GM21786 (cell line): ENCODE measurements around the gene OTOGL.
"Not testable (repeated sequence)": the region's sequence is repeated elsewhere in the genome, so short reads cannot be mapped to it uniquely, and the experiment has no call there.

Experiments
- ATAC-seq: cut with Tn5 transposase; IDR thresholded peaks from one replicate; pipeline ENCODE4 v1.9.1; 2021; ENCODE audit not compliant: unreplicated experiment

The OTOGL gene

DNA sequence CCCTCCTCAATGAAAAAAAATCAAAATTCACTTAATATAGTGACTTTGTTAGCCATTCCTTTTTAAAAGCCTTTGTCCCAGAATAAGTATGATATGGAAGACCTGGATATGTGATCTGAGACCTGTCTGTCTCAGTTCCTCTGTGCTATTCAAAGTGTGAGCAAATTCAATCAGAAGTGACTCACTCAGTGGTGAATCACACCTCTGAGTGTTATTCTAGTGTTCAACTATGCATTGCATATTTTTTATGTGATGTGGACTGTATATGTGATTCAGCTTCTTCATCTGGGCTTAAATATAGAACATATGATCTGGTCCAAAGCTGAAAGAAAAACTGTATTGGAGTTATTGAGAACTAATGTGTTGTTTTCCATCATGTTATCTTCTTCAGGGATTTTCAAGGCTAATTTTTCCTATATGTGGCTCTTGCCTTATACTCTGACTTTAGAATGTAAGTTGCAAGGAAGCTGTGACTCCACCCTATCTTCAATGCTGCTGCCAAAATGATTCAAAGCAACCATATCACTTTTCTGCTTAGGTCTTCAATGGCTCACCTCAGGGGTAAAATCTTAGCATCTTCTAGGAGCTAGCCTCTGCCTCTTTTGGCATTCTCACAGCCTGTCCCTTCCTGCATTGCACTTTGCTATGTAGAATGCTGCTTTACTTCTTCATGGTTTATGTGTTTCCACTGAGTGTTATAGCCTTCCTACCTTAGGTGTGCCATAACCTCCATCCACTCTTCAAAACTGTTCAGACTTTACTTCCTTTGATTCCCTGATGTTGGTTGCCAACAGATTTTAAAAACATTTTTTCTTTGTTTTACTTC is 169.8 kb downstream of the OTOGL start:
- ATAC-seq = no peak

DNA sequence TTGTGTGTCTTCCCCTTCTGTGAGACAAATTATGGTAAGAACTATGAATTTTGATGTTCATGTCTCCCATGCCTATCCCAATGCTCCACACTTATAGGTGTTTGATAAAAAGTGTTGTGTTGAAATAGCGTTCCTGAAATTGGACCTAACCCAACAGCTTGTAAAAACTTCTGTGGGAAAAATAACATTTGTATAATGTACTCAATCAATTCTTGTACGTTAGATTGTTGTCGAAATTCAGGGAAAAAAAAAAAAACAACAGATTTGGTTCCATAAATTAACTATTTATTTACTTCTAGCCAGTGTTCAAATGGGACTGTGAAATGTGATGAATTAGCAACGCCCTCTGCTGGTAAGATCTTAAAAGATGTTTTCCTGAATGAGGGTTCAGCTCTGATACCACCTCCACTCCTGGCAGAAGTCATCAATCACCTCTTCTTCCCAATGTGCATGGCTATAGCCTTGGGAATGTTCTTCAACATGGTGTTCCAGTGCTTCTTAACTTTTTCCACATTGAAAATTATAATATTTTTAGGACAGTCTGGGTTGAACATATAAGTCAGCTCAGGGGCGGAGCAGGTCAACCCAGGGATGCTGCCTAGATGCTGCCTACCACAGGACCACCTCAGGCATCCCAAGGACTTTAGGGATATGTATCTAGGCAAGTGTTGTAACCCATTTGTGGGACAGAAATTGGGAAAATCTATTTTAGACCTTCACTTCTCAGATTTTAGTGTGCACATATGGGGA is 170.6 kb downstream of the OTOGL start:
- ATAC-seq = no peak

DNA sequence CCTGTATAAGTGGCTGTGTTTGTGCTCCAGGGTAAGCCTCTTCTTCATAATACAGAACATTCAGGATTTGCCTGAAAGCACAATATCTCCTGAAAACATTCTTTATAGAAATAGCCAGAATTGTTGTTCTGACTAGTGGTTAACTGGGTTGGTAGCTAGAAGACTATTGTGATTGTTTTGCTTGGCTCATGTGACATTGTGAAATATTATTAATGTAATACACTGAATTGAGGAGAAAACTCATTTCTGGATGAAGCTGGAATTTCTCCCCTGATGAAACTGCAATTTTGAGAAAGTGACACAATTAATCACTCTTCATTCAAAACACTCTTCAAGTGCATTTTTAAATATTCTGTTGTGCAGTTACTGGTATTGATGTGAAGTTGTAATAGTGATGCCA is 172.4 kb downstream of the OTOGL start:
- no peak for ATAC-seq

DNA sequence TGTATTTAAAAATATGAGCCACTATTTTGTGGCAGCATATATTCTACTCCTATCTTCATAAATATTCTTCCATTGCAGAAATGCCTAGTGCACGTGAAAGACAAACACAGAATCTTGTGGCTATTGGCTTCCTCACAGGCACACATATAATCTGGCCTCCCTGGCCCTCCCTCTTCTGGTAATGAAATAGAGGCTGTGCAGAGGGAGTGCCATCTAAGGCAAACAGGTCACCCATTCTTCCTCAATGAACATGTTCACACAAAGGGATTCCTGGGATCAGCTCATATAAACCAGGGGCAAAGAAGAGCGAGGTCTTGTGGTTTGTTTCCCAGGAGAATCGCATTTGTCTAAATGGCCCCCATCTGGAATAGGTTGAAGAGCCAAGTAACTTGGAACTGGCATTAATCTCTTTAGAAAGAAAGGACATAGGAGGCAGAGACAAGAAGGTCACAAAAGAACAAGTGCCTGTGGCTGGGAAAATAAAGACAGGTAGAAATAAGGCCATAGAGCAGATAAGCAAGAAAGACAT is 173.1 kb downstream of the OTOGL start:
- ATAC-seq = no peak

DNA sequence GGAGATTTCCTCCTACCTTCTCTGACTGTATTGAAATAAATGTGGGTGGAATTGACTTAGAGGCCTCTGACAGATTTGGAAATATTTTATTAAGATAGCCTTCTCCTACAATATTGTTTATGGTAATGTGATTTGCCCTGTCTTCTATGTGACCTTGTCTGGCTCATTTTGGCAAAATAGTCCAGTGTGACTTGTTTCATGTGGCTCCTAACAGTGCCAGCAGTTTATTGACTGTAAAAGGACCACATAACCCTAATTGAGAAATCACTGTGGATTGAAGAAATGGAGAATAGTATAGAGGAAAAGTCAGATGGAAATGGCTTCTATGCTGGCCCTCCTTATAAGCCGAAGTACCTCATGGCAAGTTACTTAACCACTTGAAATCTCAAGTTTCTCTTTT is 173.8 kb downstream of the OTOGL start:
- no peak for ATAC-seq

DNA sequence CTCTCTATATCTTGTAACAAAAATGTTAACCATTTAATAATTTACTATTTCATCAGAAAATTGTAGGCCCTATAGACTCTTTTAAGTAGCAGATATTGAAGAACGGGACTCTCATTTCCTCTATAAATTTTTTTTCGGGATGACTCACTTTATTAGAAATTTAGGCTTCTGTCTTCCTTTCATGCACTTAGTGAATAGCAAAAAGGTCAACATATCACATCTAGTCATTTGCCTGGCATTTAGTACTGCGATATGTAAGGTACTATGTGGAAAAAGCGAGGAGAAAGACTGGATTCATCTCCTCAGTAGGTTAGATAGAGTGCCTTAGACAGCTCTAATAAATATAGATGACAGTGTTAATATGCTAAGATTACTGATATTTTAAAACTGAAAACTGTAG is 178.4 kb downstream of the OTOGL start:
- ATAC-seq = no peak

DNA sequence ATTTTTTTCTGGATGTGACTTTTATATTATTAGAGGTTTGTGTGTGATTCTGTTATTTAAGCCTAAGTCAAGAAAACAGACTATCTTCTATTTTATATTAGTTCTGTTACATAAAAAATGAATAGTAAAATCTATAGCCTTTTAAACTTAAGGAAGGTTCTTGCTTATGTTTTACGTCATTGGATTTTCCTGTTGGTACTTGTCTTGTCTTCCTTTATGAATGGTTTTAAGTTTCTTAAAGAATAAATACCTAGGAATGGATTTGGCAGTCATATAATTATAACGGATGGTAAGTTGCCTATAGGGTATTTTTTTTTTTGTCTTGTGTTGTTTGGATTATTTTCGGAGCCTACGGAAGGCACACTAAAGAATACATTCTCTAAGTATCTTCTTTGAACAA is 182.9 kb downstream of the OTOGL start:
- no peak for ATAC-seq

DNA sequence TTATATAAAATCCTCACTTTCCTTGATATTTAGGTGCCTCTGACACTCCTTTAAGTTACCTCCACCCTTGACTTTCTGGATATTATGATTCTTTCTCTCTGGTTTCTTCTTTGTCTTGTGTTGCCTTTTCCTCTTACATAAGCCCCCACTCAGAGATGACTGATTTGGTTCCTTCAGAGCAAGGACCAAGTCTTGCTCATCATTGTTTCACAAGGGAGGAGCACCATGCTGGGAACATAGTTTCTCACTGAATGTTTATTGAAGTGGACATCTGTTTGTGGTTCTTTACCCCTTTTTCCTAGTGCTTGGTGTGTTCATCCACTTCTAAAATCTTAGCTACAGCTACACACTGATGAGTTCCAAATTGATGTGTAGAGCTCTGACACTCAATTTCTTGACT is 183.4 kb downstream of the OTOGL start:
- ATAC-seq = no peak

DNA sequence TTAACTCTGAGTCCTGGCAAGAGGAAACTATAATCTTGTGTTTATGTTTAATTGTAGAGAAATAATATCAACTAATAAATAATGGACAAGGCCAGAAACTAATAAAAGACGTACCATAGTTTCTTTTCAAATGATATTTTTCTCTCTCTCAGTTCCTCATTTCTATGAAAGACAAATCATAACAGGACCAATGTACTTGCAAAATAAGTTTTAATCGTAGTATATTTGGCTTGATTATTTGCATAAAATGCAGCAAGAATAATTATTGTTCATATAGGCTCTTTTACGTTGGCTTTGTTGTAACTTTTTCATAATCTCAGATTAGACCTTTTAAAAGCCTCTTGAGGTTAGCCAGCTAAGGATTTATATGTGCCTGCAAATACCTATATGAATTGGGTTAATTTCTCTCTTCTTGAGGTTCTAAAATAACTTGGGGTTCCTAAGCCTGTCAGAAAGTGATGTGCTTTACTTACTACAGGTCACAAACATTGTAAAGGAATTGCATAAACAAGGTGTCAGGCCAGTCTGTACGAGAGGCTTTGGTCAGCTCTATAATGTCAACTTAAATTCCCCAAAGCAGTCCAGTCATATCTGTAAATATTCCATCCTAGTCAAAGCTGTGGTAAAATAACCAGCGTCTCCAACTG is 191.9 kb downstream of the OTOGL start:
- peak; percentile 47 for ATAC-seq

DNA sequence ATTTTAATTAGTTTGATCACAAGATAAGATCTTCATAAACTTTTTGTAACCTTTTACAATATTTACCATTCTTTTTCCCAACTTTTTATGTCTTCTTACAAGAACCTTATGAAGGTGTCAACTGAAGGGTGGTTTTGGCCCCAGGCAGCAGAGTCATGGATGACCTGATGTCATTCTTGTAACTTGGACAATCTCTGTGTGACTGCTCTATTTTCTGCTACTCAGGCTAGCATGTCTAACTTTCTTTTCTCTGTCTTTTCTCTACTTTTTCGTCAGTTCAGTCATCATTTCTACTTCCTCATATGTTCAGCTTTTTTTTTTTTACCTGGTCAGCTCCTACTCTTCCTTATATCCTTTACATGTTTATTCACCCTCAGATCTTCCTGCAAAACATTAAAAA is 194.0 kb downstream of the OTOGL start:
- ATAC-seq = peak; percentile 54

DNA sequence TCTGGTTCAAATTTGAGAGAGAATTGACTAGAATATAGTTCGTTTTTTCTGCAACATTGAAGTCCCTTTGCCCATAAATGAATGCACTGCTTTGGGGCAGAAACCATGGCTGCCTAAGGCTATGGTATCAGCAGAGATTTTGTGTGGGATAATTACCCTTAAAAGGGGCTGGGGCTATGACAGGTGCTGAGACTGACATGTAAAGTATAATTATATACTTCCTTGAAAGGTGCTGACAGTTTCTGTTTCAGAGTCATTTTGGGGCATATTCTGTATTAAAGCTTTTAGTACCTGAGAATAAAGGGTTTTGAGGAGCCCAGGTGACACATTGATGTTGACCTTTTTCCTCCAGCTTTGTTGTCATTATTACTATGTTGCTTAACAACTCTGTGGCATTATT is 194.4 kb downstream of the OTOGL start:
- ATAC-seq = peak; percentile 66

DNA sequence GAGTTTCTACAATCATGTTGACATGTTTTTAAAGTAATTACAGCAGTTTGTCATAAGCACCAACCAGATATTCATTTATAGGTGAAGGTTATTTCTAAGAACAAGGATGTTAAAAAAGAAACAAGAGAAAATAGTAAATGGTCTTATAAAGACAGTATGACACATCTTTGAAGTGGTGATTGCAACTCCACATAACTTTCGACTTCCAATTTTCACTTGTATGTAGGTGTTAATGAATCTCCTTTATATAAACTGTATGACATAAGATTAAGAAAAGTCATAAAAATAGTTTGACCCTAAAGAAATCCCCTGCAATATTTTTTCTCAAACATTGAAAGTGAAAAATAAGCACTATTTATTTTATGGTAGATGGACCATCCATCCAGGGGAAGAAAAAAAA is 199.9 kb downstream of the OTOGL start:
- ATAC-seq = no peak

DNA sequence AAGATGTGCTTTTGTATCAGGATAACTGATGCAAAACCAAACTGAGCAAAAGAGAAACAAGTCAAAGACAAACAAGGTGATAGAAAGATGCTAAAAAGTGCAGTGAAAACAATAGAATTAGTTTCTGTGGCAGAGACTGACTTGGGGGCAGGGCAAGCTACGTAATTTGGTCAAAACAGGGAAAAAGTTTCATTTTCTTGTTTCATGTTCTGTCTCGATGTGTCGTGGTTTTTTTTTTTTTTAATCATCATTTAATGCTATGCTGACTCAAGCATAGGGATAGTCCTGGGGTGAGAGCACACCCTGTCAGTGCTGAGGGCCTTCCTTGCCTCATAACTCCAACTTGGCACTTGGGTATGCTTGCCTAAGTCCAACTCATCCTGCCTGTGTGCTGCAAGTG is 200.6 kb downstream of the OTOGL start:
- ATAC-seq = peak; percentile 84

DNA sequence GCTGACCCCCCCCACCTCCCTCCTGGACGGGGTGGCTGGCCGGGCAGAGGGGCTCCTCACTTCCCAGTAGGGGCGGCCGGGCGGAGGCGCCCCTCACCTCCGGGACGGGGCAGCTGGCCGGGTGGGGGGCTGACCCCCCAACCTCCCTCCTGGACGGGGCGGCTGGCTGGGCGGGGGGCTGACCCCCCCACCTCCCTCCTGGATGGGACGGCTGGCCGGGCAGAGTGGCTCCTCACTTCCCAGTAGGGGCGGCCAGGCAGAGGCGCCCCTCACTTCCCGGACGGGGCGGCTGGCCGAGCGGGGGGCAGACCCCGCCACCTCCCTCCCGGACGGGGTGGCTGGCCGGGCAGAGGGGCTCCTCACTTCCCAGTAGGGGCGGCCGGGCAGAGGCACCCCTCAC is 208.1 kb downstream of the OTOGL start:
- not testable (repeated sequence) for ATAC-seq

DNA sequence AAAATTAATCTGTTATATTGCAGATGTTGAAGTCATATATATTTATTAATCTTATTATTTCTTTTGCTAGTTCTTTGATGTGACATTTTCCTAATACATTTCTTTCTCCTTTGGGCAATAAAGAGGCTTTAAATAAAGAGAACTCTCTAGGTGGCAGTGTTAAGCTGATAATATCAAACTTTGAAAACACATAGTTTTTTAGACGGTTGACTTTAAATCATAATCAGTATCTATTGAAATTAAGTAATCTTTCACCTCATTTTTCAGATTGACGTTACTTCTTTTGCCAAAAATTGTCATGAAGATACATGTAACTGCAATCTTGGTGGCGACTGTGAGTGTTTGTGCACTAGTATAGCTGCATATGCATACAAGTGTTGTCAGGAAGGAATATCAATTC is 213.9 kb downstream of the OTOGL start:
- ATAC-seq = no peak

DNA sequence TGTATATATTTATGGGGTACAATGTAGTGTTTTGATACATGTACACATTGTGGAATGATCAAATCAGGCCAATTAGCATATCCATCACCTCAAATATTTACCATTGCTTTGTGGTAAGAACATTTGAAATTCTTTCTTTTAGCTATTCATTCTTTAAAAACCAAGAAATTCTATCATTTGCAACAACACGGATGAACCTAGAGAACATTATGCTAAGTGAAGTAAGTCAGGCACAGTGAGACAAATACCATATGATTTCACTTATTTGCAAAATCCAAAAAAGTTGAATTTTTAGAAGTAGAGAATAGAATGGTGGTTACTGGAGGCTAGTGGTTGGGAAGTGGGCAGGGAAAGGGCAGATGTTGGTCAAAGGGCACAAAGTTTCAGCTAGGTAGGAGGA is 215.4 kb downstream of the OTOGL start:
- ATAC-seq = no peak

DNA sequence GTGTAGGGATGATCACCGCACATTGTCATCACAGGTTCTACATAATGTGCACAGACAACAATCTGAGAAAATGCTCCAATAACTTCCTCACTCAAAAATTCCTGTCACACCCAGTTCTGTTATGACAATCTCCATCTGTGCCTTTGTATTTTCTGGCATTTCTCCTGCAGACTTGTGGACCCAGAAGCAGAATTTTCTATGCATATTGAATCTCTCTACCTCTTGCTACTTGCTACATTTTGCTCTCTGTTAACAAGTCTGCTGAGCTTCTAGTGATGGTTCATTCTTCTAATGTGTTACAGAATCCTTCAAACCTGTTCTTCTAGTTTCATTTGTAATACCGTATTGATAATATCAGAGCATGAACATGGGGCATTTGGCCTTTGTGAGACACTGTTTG is 216.9 kb downstream of the OTOGL start:
- ATAC-seq = no peak

DNA sequence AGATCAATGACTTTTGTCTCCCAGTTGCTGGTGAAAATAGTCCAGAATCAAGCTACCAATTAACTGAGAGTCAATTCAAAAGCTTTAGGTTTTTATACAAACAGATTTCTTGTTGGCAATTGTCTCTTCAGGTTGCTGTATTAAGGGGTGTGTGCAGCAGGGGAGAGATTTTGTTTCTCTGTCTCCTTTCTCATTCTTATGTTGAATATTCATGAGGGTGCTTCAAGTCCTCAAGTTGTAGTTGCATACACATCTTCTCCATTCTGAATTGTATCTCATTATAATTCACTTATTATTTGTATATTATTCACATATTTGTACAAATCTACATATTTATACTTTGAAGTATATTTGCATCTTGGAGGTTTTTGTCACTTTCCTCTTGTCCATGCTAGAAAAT is 218.0 kb downstream of the OTOGL start:
- no peak for ATAC-seq

DNA sequence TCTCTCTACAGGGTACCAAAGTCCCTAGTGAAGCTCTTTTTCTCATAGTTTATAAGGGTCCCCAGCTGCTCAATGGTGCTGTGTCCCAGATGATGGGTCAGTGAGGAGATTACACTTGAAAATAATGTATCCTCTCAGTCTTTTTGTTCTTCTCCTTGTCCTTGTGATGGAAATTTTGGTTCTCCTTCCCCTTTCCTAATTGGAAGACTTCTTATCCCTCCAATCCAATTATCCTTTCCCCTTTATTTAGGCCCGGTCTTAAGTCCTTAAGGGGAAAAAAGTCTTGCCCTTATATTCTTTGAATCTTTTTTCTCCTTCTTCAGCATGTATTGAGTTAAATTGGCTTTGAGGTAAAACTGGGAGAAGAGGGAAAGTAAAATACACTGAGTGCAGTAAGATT is 218.6 kb downstream of the OTOGL start:
- ATAC-seq = no peak

DNA sequence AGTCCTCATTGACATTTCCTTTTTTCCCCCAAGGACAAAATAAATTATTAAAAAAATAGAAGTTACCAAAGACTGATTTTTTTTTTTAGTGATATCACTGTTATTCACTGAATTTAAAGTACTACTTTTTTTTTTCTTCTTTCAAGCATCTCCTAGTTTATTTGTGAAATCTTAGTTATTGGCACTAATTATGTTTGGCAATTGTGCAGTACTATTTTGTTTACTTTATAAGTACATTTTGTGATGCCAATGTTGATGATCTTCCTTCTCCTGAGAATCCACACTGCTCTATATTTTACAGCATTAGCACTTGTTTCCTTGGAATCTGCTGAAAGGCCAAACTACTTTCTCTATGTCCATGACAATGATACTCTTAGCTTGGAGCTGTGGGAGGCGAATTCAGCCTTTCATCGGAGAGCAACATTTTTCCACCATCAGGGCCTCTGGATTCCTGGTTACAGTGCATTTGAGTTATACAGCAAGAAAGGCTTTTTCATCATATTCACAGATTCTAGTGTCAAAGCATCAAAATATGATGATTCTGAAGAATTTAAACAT is 220.9 kb downstream of the OTOGL start:
- no peak for ATAC-seq

DNA sequence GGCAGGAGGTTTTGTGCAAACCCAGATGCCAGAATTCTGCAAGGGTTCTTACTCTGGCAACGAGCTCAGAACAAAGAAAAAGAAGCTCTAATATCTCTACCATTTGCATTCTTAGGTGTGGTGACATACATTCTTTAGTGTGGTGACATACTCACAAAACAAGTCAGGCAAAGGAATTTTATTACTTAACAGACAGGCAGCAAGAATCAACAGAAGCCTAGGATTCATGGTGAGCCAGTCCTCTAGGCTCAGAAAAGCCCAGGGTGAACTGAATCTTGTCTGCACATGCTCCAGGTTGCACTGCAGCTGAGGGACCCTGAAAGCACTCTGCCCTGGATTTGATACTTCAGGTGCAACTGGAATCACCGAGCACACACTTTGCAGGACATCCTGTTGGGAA is 222.3 kb downstream of the OTOGL start:
- ATAC-seq = no peak
